Right atrium auricular region (tissue), 2 donors: ENCODE measurements around the gene ECHDC3. TPM values are rescaled to one million over a fixed set of nuclear protein-coding genes. Genes with fewer than 3 reads are reported as not detected.

Source experiments
- DNase-seq: peaks from one replicate; pipeline ENCODE4 v3.0.0-alpha.2; 2019; ENCODE audit warnings: low spot score
- H3K27ac ChIP-seq, 2 donors: fragments of 200-600 bp; sonication (generic); 1 replicate in 1 of 2; 2 replicates in 1 of 2; pipeline ENCODE4 v1.5.1; 2016 to 2019
- H3K27me3 ChIP-seq, 2 donors: fragments of 200-600 bp; sonication (generic); one replicate each; pipeline versions ENCODE4 v1.5.1 to v1.6.0; 2017 to 2019
- H3K36me3 ChIP-seq: fragments of 200-600 bp; sonication (generic); one replicate; pipeline ENCODE4 v1.5.1; 2016
- H3K4me1 ChIP-seq, 2 donors: fragments of 200-600 bp; sonication (generic); one replicate each; pipeline versions ENCODE4 v1.5.1 to v1.6.0; 2017 to 2019
- H3K4me3 ChIP-seq, 2 donors: fragments of 200-600 bp; sonication (generic); 1 replicate in 1 of 2; 2 replicates in 1 of 2; pipeline ENCODE4 v1.5.1; 2017 to 2019; ENCODE audit warnings: mild to moderate bottlenecking in 1 of 2, moderate library complexity in 1 of 2
- H3K9me3 ChIP-seq, 2 donors: fragments of 200-600 bp; sonication (generic); one replicate each; pipeline ENCODE4 v1.5.1; 2019
- total RNA-seq, 2 donors: library from RNA; depleted of rRNA; stranded (reverse); fragments of >200 nt; gene quantifications; one replicate each; pipeline ENCODE4 v1.1.0, GENCODE V29; 2016
- TF ChIP-seq, protein P1 (sequence below), 2 donors: fragments of 200-600 bp; sonication (generic); IDR thresholded peaks; one replicate each; pipeline ENCODE4 v1.5.1; 2019; ENCODE audit warnings: antibody characterized with exemption in 2 of 2

ECHDC3 gene
- total RNA-seq, 2 donors from 2014 or later = 201 to 223 TPM

- H3K27me3 ChIP-seq = no peaks in the 10 kb centered on the region
- peaks cover 52% of the 10 kb centered on the region for H3K36me3 ChIP-seq
- DNase-seq = no peak
- H3K9me3 ChIP-seq = no peaks in the 10 kb centered on the region
- peaks cover 0 to 41% of the 10 kb centered on the region in 2 donors for H3K4me1 ChIP-seq
- H3K4me3 ChIP-seq = no peak overlapping the region
- TF ChIP-seq, protein P1, sequence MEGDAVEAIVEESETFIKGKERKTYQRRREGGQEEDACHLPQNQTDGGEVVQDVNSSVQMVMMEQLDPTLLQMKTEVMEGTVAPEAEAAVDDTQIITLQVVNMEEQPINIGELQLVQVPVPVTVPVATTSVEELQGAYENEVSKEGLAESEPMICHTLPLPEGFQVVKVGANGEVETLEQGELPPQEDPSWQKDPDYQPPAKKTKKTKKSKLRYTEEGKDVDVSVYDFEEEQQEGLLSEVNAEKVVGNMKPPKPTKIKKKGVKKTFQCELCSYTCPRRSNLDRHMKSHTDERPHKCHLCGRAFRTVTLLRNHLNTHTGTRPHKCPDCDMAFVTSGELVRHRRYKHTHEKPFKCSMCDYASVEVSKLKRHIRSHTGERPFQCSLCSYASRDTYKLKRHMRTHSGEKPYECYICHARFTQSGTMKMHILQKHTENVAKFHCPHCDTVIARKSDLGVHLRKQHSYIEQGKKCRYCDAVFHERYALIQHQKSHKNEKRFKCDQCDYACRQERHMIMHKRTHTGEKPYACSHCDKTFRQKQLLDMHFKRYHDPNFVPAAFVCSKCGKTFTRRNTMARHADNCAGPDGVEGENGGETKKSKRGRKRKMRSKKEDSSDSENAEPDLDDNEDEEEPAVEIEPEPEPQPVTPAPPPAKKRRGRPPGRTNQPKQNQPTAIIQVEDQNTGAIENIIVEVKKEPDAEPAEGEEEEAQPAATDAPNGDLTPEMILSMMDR (IDR thresholded peaks at IDR 0.05) = no peak
- peak overlapping the region in 1 of 2 donors; percentile 49 for H3K27ac ChIP-seq
These were observed 18.7 kb downstream of the ECHDC3 start for GRCh38 chr10:11760861-11761260.

DNA sequence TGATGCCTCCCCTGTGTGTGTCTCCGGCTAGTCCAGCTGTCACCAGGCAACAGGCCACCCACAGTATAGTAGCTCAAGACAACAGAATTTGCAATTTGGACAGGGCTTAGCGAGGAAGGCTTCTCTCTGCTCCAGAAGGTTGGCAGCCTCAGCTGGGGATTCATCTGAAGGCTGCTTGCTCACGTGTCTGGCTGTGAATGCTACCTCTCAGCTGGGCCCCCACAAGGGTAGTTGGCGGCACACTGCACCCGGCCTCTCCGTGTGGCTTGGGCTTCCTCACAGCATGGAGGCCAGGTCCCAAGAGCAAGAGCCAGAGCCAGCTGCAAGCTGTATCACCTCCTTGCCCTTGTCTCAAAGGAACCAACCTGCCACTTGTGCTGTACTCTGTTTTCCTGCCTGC, 19.2 kb downstream of the ECHDC3 start:
- no peaks in the 10 kb centered on the region for H3K9me3 ChIP-seq
- H3K27ac ChIP-seq = no peak overlapping the region
- peaks cover 52% of the 10 kb centered on the region for H3K36me3 ChIP-seq
- TF ChIP-seq, protein P1 (IDR thresholded peaks at IDR 0.05) = no peak
- H3K27me3 ChIP-seq = no peaks in the 10 kb centered on the region
- H3K4me1 ChIP-seq = peaks cover 0 to 35% of the 10 kb centered on the region in 2 donors
- DNase-seq = no peak
- no peak overlapping the region for H3K4me3 ChIP-seq

DNA sequence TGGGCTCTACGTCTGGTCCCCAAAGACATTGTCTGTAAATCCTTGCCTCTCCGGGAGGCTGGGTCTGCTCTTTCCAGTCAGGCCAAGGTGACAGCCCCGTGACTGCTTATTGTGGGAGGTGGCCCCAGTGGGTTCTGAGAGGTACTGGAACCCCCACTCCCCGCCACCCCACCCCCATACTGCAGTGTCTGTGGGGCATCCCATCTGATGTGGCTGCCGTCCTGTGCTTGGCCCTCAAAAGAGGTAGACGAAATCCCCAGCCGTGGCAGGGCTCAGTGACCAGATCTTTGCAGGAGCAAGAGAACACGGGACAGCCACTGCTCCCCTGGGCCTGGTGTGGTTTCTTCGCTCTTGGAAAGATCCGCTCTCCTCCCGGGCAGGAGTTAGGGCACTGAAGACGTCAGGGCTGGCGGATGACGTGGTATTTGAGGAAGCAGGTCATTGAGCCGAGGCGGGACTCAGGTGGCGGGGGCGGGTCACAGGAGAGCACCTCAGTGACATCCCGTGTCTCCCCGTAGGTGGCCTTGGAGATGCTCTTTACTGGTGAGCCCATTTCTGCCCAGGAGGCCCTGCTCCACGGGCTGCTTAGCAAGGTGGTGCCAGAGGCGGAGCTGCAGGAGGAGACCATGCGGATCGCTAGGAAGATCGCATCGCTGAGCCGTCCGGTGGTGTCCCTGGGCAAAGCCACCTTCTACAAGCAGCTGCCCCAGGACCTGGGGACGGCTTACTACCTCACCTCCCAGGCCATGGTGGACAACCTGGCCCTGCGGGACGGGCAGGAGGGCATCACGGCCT, 20.7 kb downstream of the ECHDC3 start:
- TF ChIP-seq, protein P1 (IDR thresholded peaks at IDR 0.05) = no peak
- no peaks in the 10 kb centered on the region for H3K27me3 ChIP-seq
- peaks cover 0 to 20% of the 10 kb centered on the region in 2 donors for H3K4me1 ChIP-seq
- no peaks in the 10 kb centered on the region for H3K9me3 ChIP-seq
- no peak for DNase-seq
- peaks cover 46% of the 10 kb centered on the region for H3K36me3 ChIP-seq
- no peak overlapping the region for H3K27ac ChIP-seq
- H3K4me3 ChIP-seq = no peak overlapping the region

GRCh38 chr10:11763501-11763861, 21.3 kb downstream of the ECHDC3 start:
- TF ChIP-seq, protein P1 (IDR thresholded peaks at IDR 0.05) = no peak
- DNase-seq = no peak
- Histone ChIP-seq H3K36me3 (peaks cover 40% of the 10 kb centered on the region), H3K27me3 (no peaks in the 10 kb centered on the region), H3K27ac (no peak overlapping the region), H3K4me1 (peaks cover 0 to 15% of the 10 kb centered on the region in 2 donors), H3K4me3 (no peak overlapping the region), H3K9me3 (no peaks in the 10 kb centered on the region)

DNA sequence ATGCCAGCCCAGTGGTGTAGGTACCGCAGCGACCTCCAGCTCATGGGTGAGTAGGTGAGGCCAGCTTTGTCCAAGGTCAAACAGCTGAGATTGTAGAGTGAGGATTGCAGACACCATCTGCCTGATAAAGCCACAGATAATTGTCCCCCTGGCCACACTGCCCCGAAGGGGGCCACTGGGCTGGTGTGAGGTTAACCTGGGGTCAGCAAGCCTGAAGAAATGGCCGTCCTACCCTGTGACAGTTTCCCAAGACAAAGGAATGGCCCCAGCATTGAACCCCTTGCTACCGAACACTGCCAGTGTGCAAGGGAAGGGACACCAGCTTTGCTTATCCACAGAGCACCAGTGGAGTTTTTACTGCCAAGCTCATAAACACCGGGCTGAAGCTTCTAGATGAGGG, 23.0 kb downstream of the ECHDC3 start:
- no peaks in the 10 kb centered on the region for H3K9me3 ChIP-seq
- no peaks in the 10 kb centered on the region for H3K27me3 ChIP-seq
- TF ChIP-seq, protein P1 (IDR thresholded peaks at IDR 0.05) = no peak
- peaks cover 0 to 10% of the 10 kb centered on the region in 2 donors for H3K4me1 ChIP-seq
- no peak overlapping the region for H3K4me3 ChIP-seq
- no peak for DNase-seq
- H3K27ac ChIP-seq = no peak overlapping the region
- H3K36me3 ChIP-seq = peaks cover 37% of the 10 kb centered on the region
